HG03469 (cell line): ENCODE measurements around the gene TNRC6B.
"Not testable (repeated sequence)": the region's sequence is repeated elsewhere in the genome, so short reads cannot be mapped to it uniquely, and the experiment has no call there.

Source experiments
- ATAC-seq: cut with Tn5 transposase; IDR thresholded peaks from one replicate; pipeline ENCODE4 v1.9.1; 2021; ENCODE audit warnings: mild to moderate bottlenecking, moderate library complexity, moderate number of reproducible peaks; ENCODE audit not compliant: unreplicated experiment

Gene TNRC6B

DNA sequence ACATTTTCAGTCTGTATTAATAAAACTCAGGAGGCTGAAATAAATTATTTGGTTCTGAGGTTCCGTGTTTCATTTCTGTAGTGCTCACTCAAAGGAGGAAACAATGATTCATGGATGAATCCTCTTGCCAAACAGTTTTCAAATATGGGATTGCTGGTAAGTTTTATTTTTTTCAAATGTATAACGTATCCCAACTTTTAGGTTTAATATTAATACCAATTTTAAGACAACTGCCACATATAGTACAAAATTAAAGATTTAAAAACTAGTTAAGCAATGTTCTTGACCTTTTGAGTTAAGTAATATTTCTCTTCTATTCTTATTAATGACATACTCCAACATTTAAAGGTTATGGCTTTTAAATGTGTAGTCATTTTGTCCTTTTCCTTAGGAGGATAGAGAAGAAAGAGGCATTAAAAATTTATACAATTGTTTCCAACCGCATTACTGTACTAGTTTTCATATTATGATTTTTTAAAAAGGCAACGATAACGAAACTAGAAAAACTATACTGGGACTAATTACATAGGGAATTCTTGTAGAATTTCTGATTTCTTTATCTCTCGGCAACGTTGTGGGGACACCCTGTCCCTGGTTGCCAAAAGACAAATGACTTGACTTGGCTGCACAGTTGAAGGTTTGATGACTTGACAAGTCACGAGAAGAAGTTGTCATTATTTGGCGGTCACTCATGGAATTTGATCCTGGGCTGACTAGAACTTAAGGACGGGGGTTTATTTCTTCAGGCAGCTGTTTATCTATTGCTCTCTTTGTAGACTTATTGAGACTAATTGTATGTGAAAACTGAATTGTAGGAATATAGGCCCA, 99.5 kb downstream of the TNRC6B start:
- ATAC-seq, result no peak

DNA sequence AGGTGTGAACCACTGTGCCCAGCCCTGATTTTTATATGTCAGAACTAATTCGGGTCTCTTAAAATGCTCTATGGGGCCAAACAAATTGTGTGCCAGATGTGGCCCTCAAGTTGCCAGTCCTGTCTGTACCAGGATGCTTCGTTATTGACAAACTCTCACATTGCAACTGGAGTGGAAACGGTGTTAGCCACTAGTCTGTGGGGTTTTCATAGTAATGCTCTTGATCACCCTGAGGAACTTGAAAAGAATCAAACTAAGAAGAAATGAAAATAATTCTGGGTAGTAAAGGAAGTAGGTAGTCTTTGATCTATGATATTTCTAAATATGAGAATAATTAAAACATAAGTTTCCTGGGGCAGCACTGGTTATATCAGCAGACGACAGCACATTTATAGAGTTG, 101.3 kb downstream of the TNRC6B start:
- ATAC-seq, result no peak

DNA sequence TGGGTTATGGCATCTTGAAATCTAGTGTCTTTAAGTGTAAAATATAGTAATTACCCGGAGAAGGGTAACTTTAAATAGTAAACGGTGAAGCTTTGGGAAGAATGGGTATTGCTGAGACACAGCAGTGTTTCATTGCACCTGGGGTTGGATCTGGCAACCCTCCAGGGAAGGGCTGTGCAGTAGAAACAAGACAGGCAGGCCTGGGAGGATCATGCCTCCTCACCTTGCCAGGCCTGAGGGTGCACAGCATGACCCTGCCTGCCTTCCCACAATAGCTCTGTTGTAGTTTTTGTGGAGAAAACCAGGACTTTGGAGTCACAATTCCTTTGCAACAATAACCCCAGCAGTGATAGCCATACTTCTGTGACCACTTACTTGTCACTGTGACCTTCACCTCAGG, 104.0 kb downstream of the TNRC6B start:
- no peak for ATAC-seq

DNA sequence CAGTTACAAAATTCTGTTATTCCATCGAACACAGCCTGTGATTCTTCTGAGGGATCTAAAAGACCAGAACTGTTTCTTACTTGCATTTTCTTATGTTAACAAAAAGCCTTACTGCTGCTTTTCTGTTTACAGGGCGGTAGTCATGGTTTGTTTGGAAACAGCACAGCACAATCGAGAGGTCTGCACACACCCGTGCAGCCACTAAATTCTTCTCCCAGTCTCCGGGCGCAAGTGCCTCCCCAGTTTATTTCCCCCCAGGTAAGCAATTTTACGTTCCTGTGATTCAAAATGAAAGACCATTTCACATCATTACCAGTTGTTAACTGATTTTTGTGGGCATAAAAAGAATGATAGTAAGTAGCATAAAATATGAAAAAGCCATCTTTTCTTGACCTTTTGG, 107.8 kb downstream of the TNRC6B start:
- no peak for ATAC-seq

DNA sequence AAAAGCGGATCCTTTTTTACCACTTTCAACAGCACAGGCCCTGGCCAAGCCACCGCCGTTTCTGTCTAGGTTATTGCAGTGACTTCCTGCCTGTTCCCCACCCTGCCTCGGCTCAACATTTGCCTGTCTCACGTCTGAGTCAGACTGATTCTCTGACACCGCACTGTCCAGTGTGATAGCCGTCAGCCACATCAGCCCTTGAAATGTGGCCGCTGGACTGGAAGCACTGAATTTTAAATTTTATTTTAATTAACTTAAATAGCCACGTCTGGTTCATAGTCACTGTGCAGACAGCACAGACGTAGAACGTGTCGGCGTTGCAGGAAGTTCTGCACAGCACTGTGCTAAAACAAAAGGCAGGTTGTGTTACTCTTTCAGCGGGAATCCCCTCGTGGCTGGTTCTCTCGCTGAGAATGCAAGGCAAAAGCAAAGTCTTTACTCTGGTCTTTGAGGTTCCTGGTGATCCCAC, 112.3 kb downstream of the TNRC6B start:
- no peak for ATAC-seq

DNA sequence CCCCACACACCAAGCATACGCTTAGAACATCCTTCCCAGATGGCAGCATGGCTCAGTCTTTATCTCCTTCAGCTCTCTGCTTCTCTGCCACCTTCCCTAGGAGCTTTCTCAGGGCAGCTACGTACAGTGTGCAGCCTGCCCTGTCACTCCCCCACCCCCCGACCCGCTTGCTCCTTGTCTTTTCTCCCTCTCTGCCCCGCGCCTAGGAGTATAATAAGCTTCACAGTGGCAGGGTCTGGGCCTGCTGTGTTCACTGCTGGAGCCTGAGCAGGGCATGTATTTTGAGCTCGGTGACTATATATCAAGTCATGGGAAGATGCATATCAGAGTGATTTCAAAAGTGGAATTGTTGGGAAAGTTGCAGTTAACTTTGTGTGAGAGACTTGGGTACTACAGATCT, 112.8 kb downstream of the TNRC6B start:
- no peak for ATAC-seq

DNA sequence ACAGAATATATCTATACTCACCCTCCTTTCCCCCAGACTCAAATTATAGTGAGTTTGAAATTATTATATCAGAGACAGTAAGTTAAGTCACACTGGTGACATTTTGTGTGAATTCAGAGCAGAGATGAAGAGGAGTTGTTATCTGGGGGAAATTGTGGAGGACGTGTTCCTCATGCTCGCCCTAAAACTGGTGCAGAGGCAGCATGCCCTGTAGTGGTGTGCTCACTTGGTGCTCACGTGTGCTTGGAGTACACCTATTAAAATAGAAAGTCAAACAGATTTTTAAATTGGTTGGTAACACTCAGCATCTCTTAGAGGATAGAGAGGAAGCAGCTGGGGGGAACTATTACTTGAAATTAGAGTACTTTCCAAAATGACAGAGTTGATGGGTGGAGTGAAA, 117.0 kb downstream of the TNRC6B start:
- ATAC-seq, result no peak

DNA sequence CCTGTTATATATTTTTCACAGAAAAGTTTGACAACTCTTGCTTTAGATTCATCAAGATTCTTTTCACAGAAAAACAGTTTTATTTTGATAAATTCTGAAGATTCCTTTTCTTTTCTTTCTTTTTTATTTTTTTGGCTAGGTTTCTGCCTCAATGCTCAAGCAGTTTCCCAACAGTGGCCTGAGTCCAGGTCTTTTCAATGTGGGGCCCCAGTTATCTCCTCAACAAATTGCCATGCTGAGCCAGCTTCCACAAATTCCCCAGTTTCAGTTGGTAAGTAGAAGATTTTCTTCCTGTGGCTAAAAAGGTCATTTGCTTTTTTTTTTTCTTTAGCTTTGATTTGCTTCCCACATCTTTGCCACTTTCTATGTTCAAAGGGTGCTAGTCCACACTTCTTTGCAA, 122.6 kb downstream of the TNRC6B start:
- ATAC-seq, result no peak

DNA sequence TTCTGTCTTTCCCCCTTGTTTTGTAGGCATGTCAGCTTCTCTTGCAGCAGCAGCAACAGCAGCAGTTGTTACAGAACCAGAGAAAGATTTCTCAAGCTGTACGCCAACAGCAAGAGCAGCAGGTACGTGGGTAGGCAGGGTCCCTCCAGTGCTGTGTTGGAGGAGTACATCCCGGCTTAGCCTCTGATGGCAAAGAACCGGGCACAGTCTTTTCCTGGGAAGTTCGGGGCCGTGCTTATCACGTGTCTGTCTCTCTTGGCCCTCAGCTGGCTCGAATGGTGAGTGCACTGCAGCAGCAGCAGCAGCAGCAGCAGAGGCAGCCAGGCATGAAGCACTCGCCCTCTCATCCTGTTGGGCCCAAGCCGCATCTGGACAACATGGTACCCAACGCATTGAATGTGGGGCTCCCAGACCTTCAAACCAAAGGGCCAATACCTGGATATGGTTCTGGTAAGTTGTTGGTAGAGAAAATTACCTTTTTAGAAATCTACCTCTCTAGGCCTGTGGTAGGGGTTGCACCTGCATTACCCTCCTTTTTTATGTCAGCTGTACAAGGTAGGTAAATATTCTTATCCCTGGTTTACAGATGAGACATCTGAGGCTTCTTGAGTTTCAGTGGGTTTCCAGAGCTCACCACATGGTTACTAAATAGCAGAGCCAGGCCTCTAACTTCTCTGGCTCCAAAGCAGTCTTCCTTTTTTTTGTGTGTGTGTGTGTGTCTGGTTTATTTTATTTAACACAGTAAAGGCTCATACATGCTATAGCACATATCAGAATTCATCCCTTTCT, 123.4 kb downstream of the TNRC6B start:
- no peak for ATAC-seq

DNA sequence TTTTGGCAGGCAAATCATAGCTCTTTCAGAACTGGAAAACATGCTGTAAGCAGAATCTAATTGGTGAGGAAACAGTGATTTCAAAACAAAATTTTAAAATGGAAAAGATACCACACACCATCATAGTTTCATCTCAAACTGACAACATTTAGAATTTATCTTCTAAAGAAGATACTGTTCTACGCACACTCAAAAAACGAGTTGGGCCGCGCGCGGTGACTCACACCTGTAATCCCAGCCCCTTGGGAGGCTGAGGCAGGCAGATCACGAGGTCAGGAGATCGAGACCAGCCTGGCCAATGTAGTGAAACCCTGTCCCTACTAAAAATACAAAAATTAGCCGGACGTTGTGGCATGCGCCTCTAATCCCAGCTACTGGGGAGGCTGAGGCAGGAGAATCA, 124.4 kb downstream of the TNRC6B start:
- no peak for ATAC-seq

DNA sequence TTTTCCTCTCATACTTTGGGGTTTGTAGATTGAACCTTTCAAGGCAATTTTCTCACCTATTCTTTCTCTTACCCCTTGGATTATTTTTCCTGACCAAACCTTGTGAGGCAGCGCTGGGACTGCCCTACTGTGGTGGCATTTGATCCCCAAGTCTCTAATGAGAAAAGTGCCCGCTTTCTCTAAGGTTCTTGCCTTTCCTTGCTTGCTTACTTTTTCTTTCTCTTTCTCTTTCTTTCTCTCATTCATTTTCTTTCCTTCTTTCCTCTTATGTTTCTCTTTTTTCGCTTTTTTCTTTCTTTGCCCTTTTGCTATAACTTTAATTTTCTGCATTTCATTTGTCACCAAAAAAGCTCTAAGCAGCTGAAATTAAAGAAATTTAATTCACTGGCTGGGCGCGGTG, 127.9 kb downstream of the TNRC6B start:
- ATAC-seq, result no peak

DNA sequence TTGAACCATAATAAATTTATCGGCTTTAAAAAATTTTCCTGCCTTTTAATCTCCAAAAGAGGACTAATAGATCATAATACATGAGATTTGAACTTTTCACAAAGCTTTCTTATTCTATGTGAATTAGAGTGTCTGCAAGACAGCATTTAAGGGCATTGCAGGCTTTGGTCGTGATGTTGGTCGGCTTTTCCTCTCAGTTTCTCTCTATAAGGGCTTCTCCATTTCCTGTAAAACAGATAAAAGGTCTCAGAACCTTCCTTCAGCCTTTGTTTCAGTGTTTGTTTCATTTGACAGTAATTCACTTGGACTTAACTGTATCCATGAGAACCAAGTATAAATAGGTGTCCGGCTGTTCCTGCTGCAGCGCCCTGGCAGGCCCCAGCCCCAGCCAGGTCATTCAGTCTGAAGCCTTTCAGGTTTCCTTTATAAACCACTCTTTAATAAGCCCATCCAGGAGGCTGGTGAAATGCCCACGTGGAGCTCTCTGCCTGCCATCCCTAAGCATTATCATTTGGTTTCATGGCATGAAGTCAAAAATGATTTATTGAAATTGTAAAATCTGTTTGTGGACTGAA, 131.4 kb downstream of the TNRC6B start:
- no peak for ATAC-seq

DNA sequence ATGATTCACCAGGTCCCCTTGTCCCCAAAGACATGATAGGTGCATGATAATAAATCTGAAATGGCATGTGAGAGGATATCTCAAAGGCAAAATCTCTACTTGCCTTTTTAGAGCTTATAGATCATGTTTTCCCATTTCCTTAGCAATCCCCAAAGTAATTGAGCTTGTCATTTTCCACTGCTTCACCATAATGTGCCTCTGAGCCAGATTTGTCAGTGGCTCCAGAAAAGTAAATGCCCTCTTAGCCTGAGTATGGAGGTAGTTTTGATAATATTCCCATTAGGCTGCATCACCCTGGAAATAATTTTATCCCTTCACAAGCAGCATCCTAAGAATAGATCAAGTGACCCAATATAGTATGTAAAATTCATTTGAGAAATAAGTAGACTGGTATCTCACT, 131.9 kb downstream of the TNRC6B start:
- no peak for ATAC-seq

DNA sequence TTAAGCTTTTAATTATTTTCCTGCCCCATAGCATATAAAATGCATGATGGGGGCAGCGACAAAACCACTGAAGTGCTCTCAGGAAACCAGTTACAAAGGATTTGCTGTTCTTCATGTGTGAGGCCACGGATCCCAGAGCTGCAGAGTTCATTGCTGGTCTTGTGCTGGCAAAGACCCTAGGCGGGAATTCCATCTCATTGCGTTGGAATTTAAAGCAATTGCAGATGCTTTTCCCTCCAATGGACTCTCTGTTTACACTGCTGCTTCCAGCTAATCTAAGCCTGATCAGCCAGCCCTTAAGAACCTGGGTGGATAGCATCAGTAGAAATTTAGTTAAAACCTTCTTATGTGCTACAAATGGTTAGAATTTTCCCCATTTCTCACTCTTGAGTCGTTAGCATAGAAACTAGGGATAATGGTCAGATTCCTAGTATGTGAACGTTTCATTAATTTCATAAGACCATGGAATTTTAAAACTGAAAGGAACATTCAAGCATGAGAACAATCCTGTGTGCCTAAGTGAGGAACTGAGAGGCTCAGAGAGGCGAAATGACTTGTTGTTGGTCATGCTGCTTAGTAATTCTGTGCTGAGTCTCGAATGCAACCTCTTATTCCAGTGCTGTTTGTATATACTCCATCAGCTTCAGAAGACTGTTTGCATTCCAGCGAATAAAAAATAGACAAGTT, 132.5 kb downstream of the TNRC6B start:
- ATAC-seq, result no peak

DNA sequence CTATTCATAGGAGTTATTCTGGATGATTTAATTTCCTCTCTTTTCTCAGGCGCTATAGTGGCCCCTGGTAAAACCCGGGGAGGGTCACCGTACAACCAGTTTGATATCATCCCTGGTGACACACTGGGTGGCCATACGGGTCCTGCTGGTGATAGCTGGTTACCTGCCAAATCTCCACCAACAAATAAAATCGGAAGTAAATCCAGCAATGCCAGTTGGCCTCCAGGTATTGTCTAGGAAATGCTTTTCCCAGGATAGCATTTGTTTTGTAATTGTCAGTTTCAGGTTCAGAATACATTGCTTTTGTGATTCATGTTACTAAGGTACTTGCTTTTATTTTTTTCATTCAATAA, 133.0 kb downstream of the TNRC6B start:
- no peak for ATAC-seq

DNA sequence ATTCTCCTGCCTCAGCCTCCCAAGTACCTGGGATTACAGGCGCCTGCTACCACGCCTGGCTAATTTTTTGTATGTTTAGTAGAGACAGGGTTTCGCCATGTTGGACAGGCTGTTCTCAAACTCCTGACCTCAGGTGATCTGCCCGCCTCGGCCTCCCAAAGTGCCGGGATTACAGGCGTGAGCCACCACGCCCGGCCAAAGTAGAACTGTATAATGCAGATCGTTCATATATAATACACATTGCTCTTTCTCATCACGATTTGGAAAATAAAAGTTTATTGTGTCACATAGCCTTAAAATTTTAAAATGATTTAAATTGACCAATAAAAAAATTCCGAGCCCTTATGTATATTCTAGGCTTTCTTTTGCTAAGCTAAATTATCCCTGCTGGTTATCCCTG, 133.9 kb downstream of the TNRC6B start:
- ATAC-seq, result not testable (repeated sequence)

DNA sequence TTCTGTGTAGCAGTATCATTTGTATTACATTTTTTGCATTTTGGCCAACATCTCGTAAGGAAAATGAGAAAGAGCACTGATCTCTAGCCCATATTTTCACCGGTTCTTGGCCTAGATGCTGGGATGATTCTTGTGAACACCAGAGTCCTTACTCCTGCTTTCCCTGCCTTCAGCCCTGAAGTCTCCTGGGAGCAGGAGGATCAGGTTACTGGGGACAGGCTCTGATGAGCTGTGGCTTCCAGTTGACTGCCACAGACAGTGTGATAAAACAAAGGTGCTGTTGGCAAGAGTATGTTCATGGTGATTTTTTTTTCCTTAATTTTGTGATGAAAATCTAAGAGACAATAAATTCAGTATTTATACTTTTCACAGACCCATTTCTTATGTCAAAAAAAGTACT, 134.3 kb downstream of the TNRC6B start:
- no peak for ATAC-seq

DNA sequence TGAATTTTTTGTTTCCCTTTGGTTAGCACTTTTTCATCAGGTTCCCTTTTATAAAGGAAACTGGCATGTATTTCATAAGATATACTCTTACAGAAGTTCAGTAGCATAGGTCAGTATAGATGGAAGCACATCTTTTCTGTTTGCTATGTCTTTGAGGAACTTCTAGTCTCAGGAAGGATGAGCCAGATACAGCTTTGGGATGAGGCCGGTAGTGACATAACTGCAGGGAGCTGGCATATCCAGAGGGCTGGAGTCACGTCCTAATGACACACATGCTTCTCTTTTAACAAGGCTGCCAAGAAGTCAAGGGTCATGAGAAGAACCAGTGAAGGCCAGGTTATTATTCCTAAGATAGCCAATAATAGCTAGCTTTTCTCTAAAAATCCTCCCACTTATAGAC, 135.3 kb downstream of the TNRC6B start:
- ATAC-seq, result no peak

DNA sequence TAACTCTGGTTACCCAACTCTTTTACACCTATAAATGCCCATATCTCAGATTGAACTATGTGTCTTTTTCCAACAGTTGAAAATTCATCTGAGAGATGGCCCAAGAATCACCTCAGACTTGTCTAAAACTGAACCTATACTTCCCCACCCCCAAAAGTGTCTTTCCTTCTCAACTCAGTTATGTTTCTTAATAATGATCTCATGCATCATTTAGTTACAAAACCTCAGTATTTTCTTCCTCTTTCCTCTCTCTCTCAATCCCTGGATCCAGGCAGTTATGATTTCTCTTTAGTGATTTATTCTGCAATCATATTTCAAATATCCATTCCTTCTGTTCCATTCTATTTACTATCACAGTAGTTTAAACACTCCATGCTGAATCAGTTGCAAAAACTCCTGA, 136.3 kb downstream of the TNRC6B start:
- no peak for ATAC-seq

DNA sequence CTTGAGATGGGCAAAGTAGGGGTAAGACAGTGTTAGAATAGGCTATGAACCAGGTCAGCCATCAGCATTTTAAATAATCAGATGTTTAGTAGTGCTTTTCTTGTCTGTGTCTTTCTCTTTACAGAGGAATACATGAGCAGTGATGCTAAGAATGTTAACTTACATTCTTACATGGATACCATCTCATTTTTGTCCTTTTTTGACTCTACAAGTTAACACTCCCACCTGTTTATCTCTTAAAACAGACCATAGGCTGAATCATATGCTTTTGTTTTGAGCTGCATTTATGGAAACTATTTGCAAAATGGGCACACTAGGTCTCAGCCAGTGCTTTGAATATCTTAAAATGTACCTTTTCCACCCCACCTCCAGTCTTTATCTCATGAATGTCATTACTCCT, 143.0 kb downstream of the TNRC6B start:
- no peak for ATAC-seq

DNA sequence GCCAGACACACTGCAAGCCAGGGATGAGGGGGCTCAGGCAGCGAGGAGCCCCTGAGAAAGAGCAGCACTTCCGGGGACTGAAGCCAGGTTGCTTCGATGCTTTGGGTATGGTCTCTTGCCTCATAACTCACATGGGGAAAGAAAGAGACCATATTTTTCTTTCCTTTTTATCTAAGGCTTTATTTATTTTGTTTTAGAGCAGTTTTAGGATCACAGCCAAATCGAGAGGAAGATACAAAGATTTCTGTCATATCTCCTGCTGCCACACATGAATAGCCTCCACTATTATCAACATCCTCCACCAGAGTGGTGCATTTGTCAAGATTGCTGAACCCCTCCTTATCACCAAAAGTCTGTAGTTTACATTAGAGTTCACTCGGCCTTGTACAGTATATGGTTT, 144.3 kb downstream of the TNRC6B start:
- no peak for ATAC-seq
